Measurements from ENCODE around the gene CRYBG2.
"Not testable (repeated sequence)": the region's sequence is repeated elsewhere in the genome, so short reads cannot be mapped to it uniquely, and the experiment has no call there.

CRYBG2 gene

GRCh38 chr1:26297791-26298124 lies 56.2 kb downstream of the CRYBG2 start:
- no peak for DNase-seq (ENCODE audit: insufficient read length, low spot score)
- no peak for FAIRE-seq
- TF ChIP-seq PAX5 (IDR thresholded peaks at IDR 0.05; ENCODE audit: insufficient read depth, low read length, severe bottlenecking) (no peak), SPI1 (IDR thresholded peaks at IDR 0.05; ENCODE audit: low read depth, low read length) (no peak), POLR2AphosphoS5 (IDR thresholded peaks at IDR 0.05; ENCODE audit: low read depth, low read length) (no peak), POU2F2 (IDR thresholded peaks at IDR 0.05; ENCODE audit: low read depth, low read length) (no peak), TAF1 (IDR thresholded peaks at IDR 0.05; ENCODE audit: low read depth, low read length) (no peak), POLR2A (IDR thresholded peaks at IDR 0.05; ENCODE audit: low read depth, low read length) (no peak)

DNA sequence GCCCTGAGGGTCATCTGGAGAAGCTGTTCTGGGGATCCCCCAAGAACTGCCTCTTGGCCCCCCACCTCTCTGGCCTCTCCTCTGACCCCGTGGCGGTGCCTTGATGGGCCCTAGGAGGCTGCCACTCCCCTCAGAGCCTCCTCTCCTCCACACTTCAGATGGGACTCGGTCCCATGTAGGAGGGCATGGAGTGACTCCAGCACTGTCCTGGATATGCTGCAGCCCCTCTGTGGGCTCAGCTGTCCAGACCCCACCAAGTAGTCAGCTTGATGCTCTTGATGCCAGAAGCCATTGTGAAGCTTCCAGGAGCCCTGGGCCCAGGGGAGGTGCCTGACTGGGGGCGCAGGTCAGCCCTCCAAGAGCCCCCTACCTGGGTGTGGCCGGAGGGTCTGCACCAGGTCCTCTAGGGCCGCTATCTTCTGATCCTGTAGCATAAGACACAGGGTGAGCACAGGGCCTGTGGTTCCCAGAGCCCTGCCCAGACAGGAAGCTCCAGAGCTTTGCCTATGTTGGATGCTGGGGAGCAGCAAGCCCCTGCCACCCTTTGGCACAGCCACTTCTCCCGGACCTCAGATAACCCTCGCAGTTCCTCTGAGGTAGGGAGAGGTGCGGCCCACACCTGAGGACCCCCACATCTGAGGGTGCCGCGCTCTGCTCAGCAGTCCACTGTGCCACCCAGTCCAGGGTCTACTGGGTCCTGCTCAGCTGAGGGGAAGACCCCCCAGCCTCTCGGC lies 56.7 kb downstream of the CRYBG2 start:
- TF ChIP-seq POLR2AphosphoS5 (IDR thresholded peaks at IDR 0.05; ENCODE audit: low read depth, low read length) (no peak), POLR2A (IDR thresholded peaks at IDR 0.05; ENCODE audit: low read depth, low read length) (no peak), TAF1 (IDR thresholded peaks at IDR 0.05; ENCODE audit: low read depth, low read length) (no peak), PAX5 (IDR thresholded peaks at IDR 0.05; ENCODE audit: insufficient read depth, low read length, severe bottlenecking) (no peak), SPI1 (IDR thresholded peaks at IDR 0.05; ENCODE audit: low read depth, low read length) (no peak), POU2F2 (IDR thresholded peaks at IDR 0.05; ENCODE audit: low read depth, low read length) (no peak)
- no peak for DNase-seq (ENCODE audit: insufficient read length, low spot score)
- no peak for FAIRE-seq

GRCh38 chr1:26296340-26297056 lies 57.4 kb downstream of the CRYBG2 start:
- DNase-seq (ENCODE audit: insufficient read length, low spot score) (no peak), FAIRE-seq (no peak)
- no peak for TF ChIP-seq POLR2A (IDR thresholded peaks at IDR 0.05; ENCODE audit: low read depth, low read length)
- TF ChIP-seq POLR2AphosphoS5 (IDR thresholded peaks at IDR 0.05; ENCODE audit: low read depth, low read length): no peak
- TF ChIP-seq PAX5 (IDR thresholded peaks at IDR 0.05; ENCODE audit: insufficient read depth, low read length, severe bottlenecking): no peak
- no peak for TF ChIP-seq POU2F2 (IDR thresholded peaks at IDR 0.05; ENCODE audit: low read depth, low read length)
- TF ChIP-seq TAF1 (IDR thresholded peaks at IDR 0.05; ENCODE audit: low read depth, low read length): no peak
- TF ChIP-seq SPI1 (IDR thresholded peaks at IDR 0.05; ENCODE audit: low read depth, low read length): no peak

DNA sequence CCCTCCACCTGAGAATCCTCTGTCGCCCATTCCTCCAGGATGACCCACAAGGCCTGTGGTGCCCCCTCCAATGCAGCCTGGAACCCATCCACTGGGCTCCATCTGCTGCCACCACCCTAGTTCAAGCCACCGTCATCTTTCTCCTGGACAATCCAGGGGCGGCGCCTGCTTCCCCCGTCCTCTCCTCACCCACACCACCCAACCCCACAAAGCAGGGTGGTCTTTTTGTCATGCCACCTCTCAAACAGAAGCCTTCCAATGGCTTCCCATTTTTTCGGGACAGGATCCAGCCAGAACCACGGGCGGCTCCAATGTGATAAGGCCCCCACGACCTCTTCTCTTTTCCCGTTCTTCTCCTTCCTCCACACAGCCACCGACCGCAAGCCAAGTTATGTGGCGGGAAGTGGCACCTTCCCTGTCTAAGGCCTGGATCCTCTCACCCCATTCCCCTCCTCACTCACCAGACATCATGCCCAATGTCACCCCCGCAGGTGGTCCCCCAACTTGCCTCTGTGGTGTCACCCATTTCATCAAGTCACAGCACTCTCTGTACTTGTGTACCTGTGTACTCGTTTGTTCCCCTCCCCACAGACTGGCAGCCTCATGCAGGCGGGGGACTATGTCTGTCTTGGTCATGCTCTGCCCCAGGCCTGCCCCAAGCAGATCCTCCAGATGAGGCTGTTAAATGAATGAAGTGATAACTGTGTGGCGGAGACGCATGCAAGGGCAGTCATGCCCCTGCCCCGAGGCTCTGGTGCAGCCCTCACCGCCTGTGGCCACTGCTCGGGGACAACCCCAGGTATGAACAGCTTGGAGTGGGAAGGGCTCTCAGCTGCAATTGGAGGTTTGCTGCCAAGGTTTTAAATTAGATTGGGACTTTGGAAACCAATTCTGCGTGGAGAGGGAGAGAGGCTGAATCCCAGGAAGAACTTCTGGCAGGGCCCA lies 58.5 kb downstream of the CRYBG2 start:
- DNase-seq (ENCODE audit: insufficient read length, low spot score) (no peak), FAIRE-seq (no peak)
- no peak for TF ChIP-seq TAF1 (IDR thresholded peaks at IDR 0.05; ENCODE audit: low read depth, low read length)
- no peak for TF ChIP-seq POU2F2 (IDR thresholded peaks at IDR 0.05; ENCODE audit: low read depth, low read length)
- no peak for TF ChIP-seq PAX5 (IDR thresholded peaks at IDR 0.05; ENCODE audit: insufficient read depth, low read length, severe bottlenecking)
- TF ChIP-seq SPI1 (IDR thresholded peaks at IDR 0.05; ENCODE audit: low read depth, low read length): no peak
- no peak for TF ChIP-seq POLR2A (IDR thresholded peaks at IDR 0.05; ENCODE audit: low read depth, low read length)
- no peak for TF ChIP-seq POLR2AphosphoS5 (IDR thresholded peaks at IDR 0.05; ENCODE audit: low read depth, low read length)

DNA sequence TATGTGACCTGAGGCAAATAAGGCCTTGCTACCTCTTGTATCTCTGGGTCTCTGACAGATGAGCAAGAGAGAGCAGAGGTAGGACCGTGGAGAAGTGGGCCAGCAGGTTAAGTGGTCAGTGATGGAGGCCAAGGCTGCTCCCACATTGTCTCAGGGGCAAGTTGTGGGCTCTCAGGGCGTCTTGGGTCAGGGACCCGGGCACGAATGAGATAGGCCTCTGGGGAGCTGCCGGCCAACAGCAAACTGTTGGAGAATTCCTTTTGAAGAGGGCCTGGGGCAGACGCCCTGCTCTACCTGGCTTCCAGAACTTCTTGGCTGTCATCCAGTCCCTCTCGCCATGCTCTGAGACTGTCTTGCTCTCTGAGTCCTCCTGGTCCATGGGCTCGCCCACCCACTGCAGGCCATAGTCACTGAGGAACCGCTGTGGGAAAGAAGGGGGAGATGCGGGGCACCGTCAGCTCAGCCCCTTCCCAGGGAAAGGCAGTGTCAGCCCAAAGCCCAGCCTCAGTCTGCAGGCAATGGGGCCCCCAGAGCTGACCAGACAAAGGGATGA lies 59.9 kb downstream of the CRYBG2 start:
- FAIRE-seq (no peak), DNase-seq (ENCODE audit: insufficient read length, low spot score) (no peak)
- TF ChIP-seq SPI1 (IDR thresholded peaks at IDR 0.05; ENCODE audit: low read depth, low read length) (no peak), PAX5 (IDR thresholded peaks at IDR 0.05; ENCODE audit: insufficient read depth, low read length, severe bottlenecking) (no peak), POU2F2 (IDR thresholded peaks at IDR 0.05; ENCODE audit: low read depth, low read length) (no peak), POLR2A (IDR thresholded peaks at IDR 0.05; ENCODE audit: low read depth, low read length) (no peak), TAF1 (IDR thresholded peaks at IDR 0.05; ENCODE audit: low read depth, low read length) (no peak), POLR2AphosphoS5 (IDR thresholded peaks at IDR 0.05; ENCODE audit: low read depth, low read length) (no peak)

DNA sequence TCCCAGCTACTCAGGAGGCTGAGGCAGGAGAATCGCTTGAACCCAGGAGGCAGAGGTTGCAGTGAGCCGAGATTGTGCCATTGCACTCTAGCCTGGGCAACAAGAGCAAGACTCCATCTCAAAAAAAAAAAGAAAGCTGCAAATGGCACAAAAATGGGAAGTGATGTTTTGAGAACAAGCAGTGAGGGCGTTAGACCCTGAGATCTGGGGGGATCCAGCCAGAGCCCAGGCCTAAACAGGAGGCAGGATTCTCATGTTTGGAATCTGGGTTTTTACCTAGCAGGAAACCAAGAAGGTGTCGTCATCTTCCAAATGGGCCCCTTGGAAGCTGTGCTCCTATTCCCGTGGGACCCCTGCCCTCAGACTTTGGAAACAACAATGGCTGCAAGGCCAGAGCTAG lies 61.2 kb downstream of the CRYBG2 start:
- DNase-seq (ENCODE audit: insufficient read length, low spot score): not testable (repeated sequence)

GRCh38 chr1:26291939-26292338 lies 62.0 kb downstream of the CRYBG2 start:
- DNase-seq (ENCODE audit: insufficient read length, low spot score): no peak
- no peak for FAIRE-seq
- TF ChIP-seq POLR2A (IDR thresholded peaks at IDR 0.05; ENCODE audit: low read depth, low read length) (no peak), SPI1 (IDR thresholded peaks at IDR 0.05; ENCODE audit: low read depth, low read length) (no peak), POU2F2 (IDR thresholded peaks at IDR 0.05; ENCODE audit: low read depth, low read length) (no peak), POLR2AphosphoS5 (IDR thresholded peaks at IDR 0.05; ENCODE audit: low read depth, low read length) (no peak), PAX5 (IDR thresholded peaks at IDR 0.05; ENCODE audit: insufficient read depth, low read length, severe bottlenecking) (no peak), TAF1 (IDR thresholded peaks at IDR 0.05; ENCODE audit: low read depth, low read length) (no peak)

More for the DNA sequence above, 61.2 kb downstream of the CRYBG2 start:
- FAIRE-seq: not testable (repeated sequence)

GRCh38 chr1:26291433-26291832 lies 62.5 kb downstream of the CRYBG2 start:
- TF ChIP-seq POLR2A (IDR thresholded peaks at IDR 0.05; ENCODE audit: low read depth, low read length) (no peak), POLR2AphosphoS5 (IDR thresholded peaks at IDR 0.05; ENCODE audit: low read depth, low read length) (no peak), POU2F2 (IDR thresholded peaks at IDR 0.05; ENCODE audit: low read depth, low read length) (no peak), SPI1 (IDR thresholded peaks at IDR 0.05; ENCODE audit: low read depth, low read length) (no peak), PAX5 (IDR thresholded peaks at IDR 0.05; ENCODE audit: insufficient read depth, low read length, severe bottlenecking) (no peak), TAF1 (IDR thresholded peaks at IDR 0.05; ENCODE audit: low read depth, low read length) (no peak)
- DNase-seq (ENCODE audit: insufficient read length, low spot score) (no peak), FAIRE-seq (no peak)

DNA sequence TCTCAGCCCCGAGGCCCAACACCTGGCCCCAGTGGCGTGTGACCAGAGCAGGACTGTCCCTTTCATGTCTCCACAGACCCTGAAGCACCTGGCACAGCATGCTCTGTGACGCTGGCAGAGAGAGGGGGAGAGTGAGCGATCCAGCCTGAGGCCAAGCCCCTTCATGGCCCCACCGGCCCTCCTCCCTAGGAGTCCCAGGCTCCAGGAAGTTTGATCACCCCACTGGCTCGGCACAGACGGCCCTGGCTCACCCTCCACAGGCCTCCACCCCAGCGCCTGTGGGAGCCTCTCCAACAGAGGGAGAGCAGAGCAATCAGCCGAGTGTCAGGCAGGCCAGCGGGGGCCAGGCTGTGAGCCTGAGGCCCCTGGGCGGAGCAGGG lies 63.1 kb downstream of the CRYBG2 start:
- DNase-seq (ENCODE audit: insufficient read length, low spot score) (no peak), FAIRE-seq (no peak)

More for the DNA sequence above, 63.1 kb downstream of the CRYBG2 start:
- TF ChIP-seq PAX5 (IDR thresholded peaks at IDR 0.05; ENCODE audit: insufficient read depth, low read length, severe bottlenecking): no peak
